Measurements from ENCODE around the gene DIS3.

- TF ChIP-seq TEAD4 (IDR thresholded peaks at IDR 0.05) (no peak), EP300 (IDR thresholded peaks at IDR 0.05; ENCODE audit: borderline replicate concordance) (no peak), YY1 (IDR thresholded peaks at IDR 0.05; ENCODE audit: low read depth) (no peak), FOXM1 (IDR thresholded peaks at IDR 0.05; ENCODE audit: borderline replicate concordance, low read depth) (no peak), REST (IDR thresholded peaks at IDR 0.05; ENCODE audit: low read depth) (no peak), MAX (IDR thresholded peaks at IDR 0.05) (no peak), EGR1 (IDR thresholded peaks at IDR 0.05) (no peak)
- TF ChIP-seq, protein P1, sequence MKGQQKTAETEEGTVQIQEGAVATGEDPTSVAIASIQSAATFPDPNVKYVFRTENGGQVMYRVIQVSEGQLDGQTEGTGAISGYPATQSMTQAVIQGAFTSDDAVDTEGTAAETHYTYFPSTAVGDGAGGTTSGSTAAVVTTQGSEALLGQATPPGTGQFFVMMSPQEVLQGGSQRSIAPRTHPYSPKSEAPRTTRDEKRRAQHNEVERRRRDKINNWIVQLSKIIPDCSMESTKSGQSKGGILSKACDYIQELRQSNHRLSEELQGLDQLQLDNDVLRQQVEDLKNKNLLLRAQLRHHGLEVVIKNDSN (IDR thresholded peaks at IDR 0.05): no peak
Observed at GRCh38 chr13:72820898-72821279, 39.2 kb upstream of the DIS3 start.

Measured in Ishikawa (cell line).